Measurements from ENCODE around the gene SNCG. TPM values are rescaled to one million over a fixed set of nuclear protein-coding genes. Genes with fewer than 3 reads are reported as not detected.

The SNCG gene
- total RNA-seq, 4 donors from 2014 or later: 70.9 to 252 (median 180) TPM

GRCh38 chr10:86957471-86958115 is 806 bp upstream of the SNCG start, which contains the start of gene MMRN2:
MMRN2 (minus strand) TSS chr10:86957615; CDS start chr10:86957541, 74 bp downstream.
- ATAC-seq (ENCODE audit: low FRiP score): no peak
- no peak for DNase-seq (ENCODE audit: low spot score)
- TF ChIP-seq, protein P1, sequence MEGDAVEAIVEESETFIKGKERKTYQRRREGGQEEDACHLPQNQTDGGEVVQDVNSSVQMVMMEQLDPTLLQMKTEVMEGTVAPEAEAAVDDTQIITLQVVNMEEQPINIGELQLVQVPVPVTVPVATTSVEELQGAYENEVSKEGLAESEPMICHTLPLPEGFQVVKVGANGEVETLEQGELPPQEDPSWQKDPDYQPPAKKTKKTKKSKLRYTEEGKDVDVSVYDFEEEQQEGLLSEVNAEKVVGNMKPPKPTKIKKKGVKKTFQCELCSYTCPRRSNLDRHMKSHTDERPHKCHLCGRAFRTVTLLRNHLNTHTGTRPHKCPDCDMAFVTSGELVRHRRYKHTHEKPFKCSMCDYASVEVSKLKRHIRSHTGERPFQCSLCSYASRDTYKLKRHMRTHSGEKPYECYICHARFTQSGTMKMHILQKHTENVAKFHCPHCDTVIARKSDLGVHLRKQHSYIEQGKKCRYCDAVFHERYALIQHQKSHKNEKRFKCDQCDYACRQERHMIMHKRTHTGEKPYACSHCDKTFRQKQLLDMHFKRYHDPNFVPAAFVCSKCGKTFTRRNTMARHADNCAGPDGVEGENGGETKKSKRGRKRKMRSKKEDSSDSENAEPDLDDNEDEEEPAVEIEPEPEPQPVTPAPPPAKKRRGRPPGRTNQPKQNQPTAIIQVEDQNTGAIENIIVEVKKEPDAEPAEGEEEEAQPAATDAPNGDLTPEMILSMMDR (IDR thresholded peaks at IDR 0.05): no peak

DNA sequence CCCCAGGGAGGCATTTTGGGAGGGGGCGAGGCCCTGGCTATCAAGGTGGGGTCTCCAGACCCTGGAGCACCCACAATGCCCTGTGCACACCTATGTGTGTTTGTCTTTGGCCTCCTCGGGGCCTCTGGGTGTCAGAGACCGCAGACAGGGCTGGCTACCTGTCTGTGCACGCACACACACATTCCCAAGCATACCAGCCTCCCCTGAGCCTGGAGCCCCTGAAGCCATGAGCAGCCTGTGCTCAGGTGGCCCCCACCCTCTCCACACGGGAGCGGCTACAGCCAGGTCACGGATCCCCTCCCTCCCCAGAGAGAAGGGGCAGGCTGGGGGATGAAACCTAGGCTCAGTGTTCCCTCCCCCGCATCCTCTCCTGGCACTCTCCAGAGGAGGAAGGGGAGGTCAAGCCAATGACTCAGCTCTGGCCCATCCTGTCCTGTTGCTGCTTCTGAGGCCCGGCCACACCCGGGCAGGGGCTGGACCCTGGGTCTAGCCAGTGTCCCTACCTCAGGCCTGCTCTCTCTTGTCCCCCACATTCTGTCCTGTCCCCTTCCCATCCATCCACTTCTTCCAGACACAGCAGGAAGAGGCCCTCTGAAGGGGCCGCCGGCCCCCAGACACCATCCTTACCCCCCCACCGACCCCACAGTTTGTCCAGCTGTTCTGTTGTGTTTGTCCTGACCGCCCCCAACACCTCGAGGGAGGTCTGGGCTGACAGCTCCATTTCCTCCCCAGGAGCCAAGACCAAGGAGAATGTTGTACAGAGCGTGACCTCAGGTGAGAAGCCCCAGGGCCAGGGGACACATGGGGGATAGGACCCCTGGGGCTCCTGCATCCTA is 720 bp downstream of the SNCG start:
- TF ChIP-seq, protein P1 (IDR thresholded peaks at IDR 0.05): no peak
- ATAC-seq (ENCODE audit: low FRiP score): peak; percentile 79
- DNase-seq (ENCODE audit: low spot score): no peak

GRCh38 chr10:86959737-86960002 is 1.3 kb downstream of the SNCG start:
- DNase-seq (ENCODE audit: low spot score) (no peak), ATAC-seq (ENCODE audit: low FRiP score) (no peak)
- TF ChIP-seq, protein P1 (IDR thresholded peaks at IDR 0.05): no peak

DNA sequence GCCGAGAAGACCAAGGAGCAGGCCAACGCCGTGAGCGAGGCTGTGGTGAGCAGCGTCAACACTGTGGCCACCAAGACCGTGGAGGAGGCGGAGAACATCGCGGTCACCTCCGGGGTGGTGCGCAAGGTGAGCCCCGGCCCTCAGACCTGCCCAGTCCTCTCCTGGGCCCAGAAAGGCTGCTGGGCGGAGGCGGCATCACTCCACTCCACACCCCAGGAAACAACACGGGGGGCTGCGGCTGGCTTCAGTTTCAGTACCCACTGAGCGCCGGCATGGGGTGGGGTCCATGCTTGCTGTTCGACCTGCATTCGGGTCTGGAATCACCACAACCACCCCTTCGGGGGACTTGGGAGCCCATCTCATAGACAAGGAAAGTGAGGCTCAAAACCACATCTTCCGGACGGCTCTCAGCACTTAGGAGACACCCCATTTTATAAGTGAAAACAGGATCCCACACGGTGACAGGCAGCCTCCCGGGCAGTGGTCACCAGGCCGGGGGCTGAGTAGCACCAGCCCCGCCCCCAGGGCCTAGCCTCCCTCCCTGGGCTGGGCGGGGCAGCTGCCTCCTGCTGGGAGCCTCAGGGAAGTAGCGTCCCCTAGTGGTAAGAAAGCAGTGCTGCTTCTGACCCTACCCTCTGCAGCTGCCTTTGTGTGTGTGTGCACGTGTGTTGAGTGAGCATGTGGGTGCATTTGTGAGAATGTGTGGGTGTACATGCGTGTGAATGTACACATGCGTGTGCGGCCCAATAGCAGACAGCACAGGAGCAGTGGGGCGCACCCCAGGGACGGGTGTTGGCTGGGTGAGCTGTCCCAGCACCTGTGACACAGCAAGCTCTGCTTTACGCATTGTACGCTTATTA is 1.8 kb downstream of the SNCG start:
- TF ChIP-seq, protein P1 (IDR thresholded peaks at IDR 0.05): peak in 2 of 3 donors; percentile 76 to 99
- ATAC-seq (ENCODE audit: low FRiP score): peak; percentile 72

GRCh38 chr10:86960863-86961434 is 2.5 kb downstream of the SNCG start:
- TF ChIP-seq, protein P1 (IDR thresholded peaks at IDR 0.05): no peak
- ATAC-seq (ENCODE audit: low FRiP score) (no peak), DNase-seq (ENCODE audit: low spot score) (no peak)

More for the DNA sequence above, 1.8 kb downstream of the SNCG start:
- DNase-seq (ENCODE audit: low spot score): no peak

DNA sequence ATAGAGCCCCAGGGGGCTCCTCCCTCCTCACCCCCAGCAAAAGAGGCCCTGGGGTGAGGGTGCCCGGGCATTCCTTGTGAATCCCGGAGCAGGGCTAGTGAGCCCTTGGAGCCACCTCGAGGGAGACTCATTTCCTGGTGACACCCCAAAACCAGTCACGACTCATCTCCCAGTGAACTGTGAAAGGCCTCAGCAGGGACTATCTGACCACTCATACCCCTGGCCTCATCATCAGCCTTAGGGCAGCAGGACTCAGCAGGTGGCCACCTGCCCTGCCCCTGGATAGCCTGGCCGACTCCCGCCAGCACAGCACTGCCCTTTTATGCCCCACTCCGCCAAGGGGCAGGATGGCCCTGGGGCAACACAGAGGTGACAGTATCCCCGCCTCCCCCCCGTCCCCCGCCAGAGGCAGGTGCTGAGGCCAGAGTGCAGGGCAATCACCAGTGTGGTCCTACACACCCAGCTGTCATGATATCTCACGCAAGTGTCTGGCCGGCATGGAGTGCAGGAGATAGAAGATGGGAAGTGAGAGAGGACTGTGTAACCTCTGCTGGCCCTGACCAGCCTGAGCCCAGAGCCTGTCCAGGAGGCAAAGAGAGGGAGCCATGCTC is 3.2 kb downstream of the SNCG start:
- TF ChIP-seq, protein P1 (IDR thresholded peaks at IDR 0.05): no peak
- no peak for ATAC-seq (ENCODE audit: low FRiP score)
- DNase-seq (ENCODE audit: low spot score): no peak

Data from omental fat pad (tissue), 4 donors.